WTC11 (cell line): ENCODE measurements around the gene B3GLCT. TPM values are rescaled to one million over a fixed set of nuclear protein-coding genes. Genes with fewer than 3 reads are reported as not detected.

Experiments used
- ATAC-seq: fragments of 200-7000 bp; cut with Tn5 transposase; 2 replicates; pipeline ENCODE4 v1.10.0; 2021; ENCODE audit warnings: mild to moderate bottlenecking, moderate library complexity
- Bru-seq: library from RNA; stranded (reverse); fragments of 400-500 nt; gene quantifications from one replicate; lab custom pipeline; 2021; lab: Mats Ljungman, UMichigan
- CTCF ChIA-PET: fragments of 300-600 bp; sonication (Branson Sonifier 250); formaldehyde crosslinking; loops from one replicate; lab custom pipeline; 2021; ENCODE audit warnings: antibody characterized with exemption; lab: Charles Lee
- POLR2A ChIA-PET: fragments of 350-600 bp; sonication (Branson Sonifier 250); formaldehyde crosslinking; loops from one replicate; lab custom pipeline; 2021; ENCODE audit warnings: antibody characterized with exemption; lab: Charles Lee
- DNase-seq: peaks from one replicate; pipeline ENCODE4 v3.0.0; 2021; ENCODE audit warnings: low spot score
- H3K27ac Mint-ChIP-seq: 2 replicates; pipeline ENCODE4 v1.8.0; 2021; ENCODE audit warnings: mixed read lengths
- H3K27me3 Mint-ChIP-seq: 2 replicates; pipeline ENCODE4 v1.8.0; 2021; ENCODE audit warnings: low read depth, mild to moderate bottlenecking, moderate library complexity, mixed read lengths
- H3K36me3 Mint-ChIP-seq: 2 replicates; pipeline ENCODE4 v1.8.0; 2021; ENCODE audit warnings: mixed read lengths
- H3K4me1 Mint-ChIP-seq: 2 replicates; pipeline ENCODE4 v1.8.0; 2022; ENCODE audit warnings: mixed read lengths
- H3K4me3 Mint-ChIP-seq: 2 replicates; pipeline ENCODE4 v1.8.0; 2021; ENCODE audit warnings: mild to moderate bottlenecking, moderate library complexity, mixed read lengths
- H3K9me3 Mint-ChIP-seq: 2 replicates; pipeline ENCODE4 v1.8.0; 2021; ENCODE audit warnings: mixed read lengths
- CBFB ChIP-seq: sonication (generic); formaldehyde crosslinking; IDR thresholded peaks from 2 replicates; pipeline ENCODE4 v1.8.1; 2022; ENCODE audit warnings: mild to moderate bottlenecking, low read depth, missing genetic modification reagents
- ELF4 ChIP-seq: sonication (generic); formaldehyde crosslinking; IDR thresholded peaks from 2 replicates; pipeline ENCODE4 v1.8.1; 2022; ENCODE audit warnings: low read depth, mild to moderate bottlenecking, moderate library complexity, missing genetic modification reagents
- FOXJ3 ChIP-seq: sonication (generic); formaldehyde crosslinking; IDR thresholded peaks from 2 replicates; pipeline ENCODE4 v1.9.0; 2021; ENCODE audit warnings: missing genetic modification reagents, mild to moderate bottlenecking, borderline replicate concordance
- HMGA2 ChIP-seq: fragments of 250-450 bp; sonication (Bioruptor Pico); IDR thresholded peaks from 2 replicates; pipeline ENCODE4 v1.4.0; 2021; ENCODE audit warnings: mild to moderate bottlenecking, moderate library complexity
- IRF2 ChIP-seq: sonication (generic); formaldehyde crosslinking; IDR thresholded peaks from 2 replicates; pipeline ENCODE4 v1.8.0; 2022; ENCODE audit warnings: low read depth, missing genetic modification reagents, borderline replicate concordance
- JAZF1 ChIP-seq: fragments of 250-450 bp; sonication (Bioruptor Pico); IDR thresholded peaks from 2 replicates; pipeline ENCODE4 v1.9.0; 2021; ENCODE audit warnings: moderate library complexity, mild to moderate bottlenecking, inconsistent platforms
- NFYB ChIP-seq: sonication (generic); formaldehyde crosslinking; conservative IDR thresholded peaks from 2 replicates; pipeline ENCODE4 v1.8.0; 2022; ENCODE audit warnings: low read depth, missing genetic modification reagents
- NR2C2 ChIP-seq: sonication (generic); formaldehyde crosslinking; IDR thresholded peaks from 2 replicates; pipeline ENCODE4 v1.8.0; 2022; ENCODE audit warnings: mild to moderate bottlenecking, missing genetic modification reagents
- PRRX2 ChIP-seq: fragments of 250-450 bp; sonication (Bioruptor Pico); IDR thresholded peaks from 2 replicates; pipeline ENCODE4 v1.8.0; 2021; ENCODE audit warnings: mild to moderate bottlenecking
- SMAD3 ChIP-seq: sonication (generic); formaldehyde crosslinking; IDR thresholded peaks from 2 replicates; pipeline ENCODE4 v1.8.0; 2022; ENCODE audit warnings: missing genetic modification reagents, mild to moderate bottlenecking, borderline replicate concordance
- SMAD4 ChIP-seq: sonication (generic); formaldehyde crosslinking; IDR thresholded peaks from 2 replicates; pipeline ENCODE4 v1.8.0; 2022; ENCODE audit warnings: mild to moderate bottlenecking, missing genetic modification reagents
- SP1 ChIP-seq: sonication (generic); formaldehyde crosslinking; conservative IDR thresholded peaks from 2 replicates; pipeline ENCODE4 v1.8.1; 2022; ENCODE audit warnings: missing genetic modification reagents
- TEAD4 ChIP-seq: sonication (generic); formaldehyde crosslinking; IDR thresholded peaks from 2 replicates; pipeline ENCODE4 v1.8.0; 2022; ENCODE audit warnings: mild to moderate bottlenecking, missing genetic modification reagents
- ZNF396 ChIP-seq: fragments of 250-450 bp; sonication (Bioruptor Pico); IDR thresholded peaks from 2 replicates; pipeline ENCODE4 v1.8.0; 2021; ENCODE audit warnings: mild to moderate bottlenecking, moderate library complexity, borderline replicate concordance
- ZNF416 ChIP-seq: fragments of 250-450 bp; sonication (Bioruptor Pico); IDR thresholded peaks from 2 replicates; pipeline ENCODE4 v1.9.0; 2021; ENCODE audit warnings: mild to moderate bottlenecking, inconsistent platforms
- ZNF671 ChIP-seq: fragments of 250-450 bp; sonication (Bioruptor Pico); IDR thresholded peaks from 2 replicates; pipeline ENCODE4 v1.8.0; 2021; ENCODE audit warnings: mild to moderate bottlenecking
- long read RNA-seq, 3 experiments: library from RNA in 1 of 3; library from capped mRNA in 1 of 3; library from polyadenylated mRNA in 1 of 3; unstranded in 2 of 3; stranded (forward) in 1 of 3; transcript quantifications; one replicate each; pipeline ENCODE4 v2.0.0, GENCODE V29; 2021
- total RNA-seq: library from RNA; stranded (reverse); gene quantifications from 3 replicates; pipeline ENCODE4 v1.2.3, GENCODE V29; 2021
- TF ChIP-seq, protein P1 (sequence below): fragments of 250-450 bp; sonication (Bioruptor Pico); IDR thresholded peaks from 2 replicates; pipeline ENCODE4 v1.9.0; 2021; ENCODE audit warnings: moderate library complexity, mild to moderate bottlenecking, inconsistent platforms, borderline replicate concordance
- TF ChIP-seq, protein P2 (sequence below): sonication (generic); formaldehyde crosslinking; IDR thresholded peaks from 2 replicates; pipeline ENCODE4 v1.8.1; 2023; ENCODE audit warnings: mild to moderate bottlenecking, missing genetic modification reagents, moderate library complexity
- TF ChIP-seq, protein P3 (sequence below): sonication (generic); formaldehyde crosslinking; conservative IDR thresholded peaks from 2 replicates; pipeline ENCODE4 v1.8.1; 2022; ENCODE audit warnings: mild to moderate bottlenecking, missing genetic modification reagents
- TF ChIP-seq, protein P4 (sequence below): fragments of 250-450 bp; sonication (Bioruptor Pico); IDR thresholded peaks from 2 replicates; pipeline ENCODE4 v2.1.2; 2022; ENCODE audit warnings: mild to moderate bottlenecking, moderate library complexity
- TF ChIP-seq, protein P5 (sequence below): sonication (generic); formaldehyde crosslinking; IDR thresholded peaks from 2 replicates; pipeline ENCODE4 v1.8.1; 2023; ENCODE audit warnings: mild to moderate bottlenecking, missing genetic modification reagents
- TF ChIP-seq, protein P6 (sequence below): sonication (generic); formaldehyde crosslinking; IDR thresholded peaks from 2 replicates; pipeline ENCODE4 v1.8.0; 2022; ENCODE audit warnings: mild to moderate bottlenecking, missing genetic modification reagents
- TF ChIP-seq, protein P7 (sequence below): fragments of 200-600 bp; IDR thresholded peaks from 2 replicates; pipeline ENCODE4 v1.8.0; 2022; ENCODE audit warnings: antibody characterized with exemption
- TF ChIP-seq, protein P8 (sequence below): sonication (generic); formaldehyde crosslinking; IDR thresholded peaks from 2 replicates; pipeline ENCODE4 v1.8.0; 2022; ENCODE audit warnings: mild to moderate bottlenecking, missing genetic modification reagents

B3GLCT gene
- 2.4 to 3.1 TPM (median 2.7 TPM) in 3 replicates for total RNA-seq
- Bru-seq, nascent RNA, result percentile 49 among the genes with signal in this experiment
- long read RNA-seq, experiment 1, full-length matches to known transcripts, result 24 of 33 reads
- long read RNA-seq, experiment 1, partial matches to known transcripts, result 3 of 33 reads
- long read RNA-seq, experiment 1, other reads (novel, unspliced or antisense), result 6 of 33 reads
- long read RNA-seq, experiment 2, full-length matches to known transcripts, result 1 of 4 reads
- long read RNA-seq, experiment 2, partial matches to known transcripts, result 0 of 4 reads
- long read RNA-seq, experiment 2, other reads (novel, unspliced or antisense), result 3 of 4 reads
- long read RNA-seq, experiment 3, result 0 reads

DNA sequence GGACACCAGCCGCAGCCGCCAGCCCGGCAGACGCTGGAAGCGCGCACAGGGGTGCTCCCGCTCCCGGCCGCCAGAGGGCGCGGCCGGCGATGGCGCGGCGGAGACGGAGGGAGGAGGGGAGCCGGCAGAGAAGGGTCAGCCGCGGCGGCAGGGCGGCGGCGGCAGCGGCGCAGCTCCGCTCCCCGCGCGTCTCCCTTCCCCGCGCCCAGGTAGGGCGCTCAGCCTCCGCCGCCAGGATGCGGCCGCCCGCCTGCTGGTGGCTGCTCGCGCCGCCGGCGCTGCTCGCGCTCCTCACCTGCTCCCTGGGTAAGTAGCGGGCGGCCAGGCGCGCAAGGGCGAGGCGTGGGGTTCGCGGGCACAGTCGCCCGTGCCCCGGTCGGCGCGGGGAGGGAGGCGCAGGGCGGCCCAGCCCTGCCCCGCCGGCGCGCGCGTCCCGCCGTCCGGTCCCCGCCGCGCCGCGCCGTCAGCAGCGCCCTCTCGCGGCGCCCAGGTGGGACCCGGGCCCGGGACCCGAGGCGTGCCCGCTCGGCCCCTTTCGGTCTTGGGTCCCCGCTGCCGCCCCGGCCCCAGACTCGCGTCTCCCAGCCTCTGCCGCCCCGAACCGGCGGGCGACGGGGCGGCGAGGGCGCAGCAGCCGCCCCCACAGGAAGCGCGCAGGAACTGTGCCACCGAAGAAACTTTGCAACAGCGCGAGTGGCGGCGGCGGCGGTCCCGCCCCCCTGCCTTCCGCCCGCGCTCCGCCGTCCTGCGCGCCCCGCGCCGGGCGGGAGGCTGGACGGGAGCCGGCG lies at the start of gene B3GLCT:
Gene B3GLCT (plus strand): TSS at position 127 of the 788 bp plus-strand sequence. CDS start 110 bp downstream, at position 237.
- Mint-ChIP-seq H3K4me3 (peak within 1 kb of the TSS; percentile 72), H3K4me1 (peaks cover 25% of the 10 kb centered on the region), H3K27me3 (peaks cover 12% of the 10 kb centered on the region), H3K9me3 (no peaks in the 10 kb centered on the region), H3K27ac (0 out of 2 replicates have a peak within 1 kb of the TSS, but pooled peaks have one; percentile 16), H3K36me3 (no peaks in the 10 kb centered on the region)
- ATAC-seq (peak; percentile 88), DNase-seq (peak; percentile 83)
- CTCF ChIA-PET, result interaction anchor here (0.6 to 2.2 kb wide), 8 partner anchors 9 to 224 kb away, joined by 3 to 15 read pairs (median 4); no protein-coding TSS in a partner anchor
- POLR2A ChIA-PET, result interaction anchor here (0.6 kb wide), 1 partner anchor 37 kb away, joined by 7 read pairs; no protein-coding TSS in a partner anchor
- TF ChIP-seq ZNF396 (CRISPR knock-in tag), result no peak
- no peak for TF ChIP-seq TEAD4
- no peak; the same call in 1 of the 2 replicates for TF ChIP-seq NFYB (CRISPR knock-in tag)
- 0 out of 2 replicates have a peak, but pooled peaks have one; percentile 38 for TF ChIP-seq SMAD3 (CRISPR knock-in tag)
- TF ChIP-seq, protein P1, sequence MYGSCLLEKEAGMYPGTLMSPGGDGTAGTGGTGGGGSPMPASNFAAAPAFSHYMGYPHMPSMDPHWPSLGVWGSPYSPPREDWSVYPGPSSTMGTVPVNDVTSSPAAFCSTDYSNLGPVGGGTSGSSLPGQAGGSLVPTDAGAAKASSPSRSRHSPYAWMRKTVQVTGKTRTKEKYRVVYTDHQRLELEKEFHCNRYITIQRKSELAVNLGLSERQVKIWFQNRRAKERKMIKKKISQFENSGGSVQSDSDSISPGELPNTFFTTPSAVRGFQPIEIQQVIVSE (CRISPR knock-in tag), result no peak
- TF ChIP-seq NR2C2, result no peak
- TF ChIP-seq, protein P2, sequence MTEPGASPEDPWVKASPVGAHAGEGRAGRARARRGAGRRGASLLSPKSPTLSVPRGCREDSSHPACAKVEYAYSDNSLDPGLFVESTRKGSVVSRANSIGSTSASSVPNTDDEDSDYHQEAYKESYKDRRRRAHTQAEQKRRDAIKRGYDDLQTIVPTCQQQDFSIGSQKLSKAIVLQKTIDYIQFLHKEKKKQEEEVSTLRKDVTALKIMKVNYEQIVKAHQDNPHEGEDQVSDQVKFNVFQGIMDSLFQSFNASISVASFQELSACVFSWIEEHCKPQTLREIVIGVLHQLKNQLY (CRISPR knock-in tag), result no peak
- TF ChIP-seq SP1 (CRISPR knock-in tag), result 0 out of 2 replicates have a peak, but pooled peaks have one; percentile 56
- TF ChIP-seq JAZF1 (CRISPR knock-in tag), result no peak
- TF ChIP-seq FOXJ3 (CRISPR knock-in tag), result no peak
- TF ChIP-seq, protein P3, sequence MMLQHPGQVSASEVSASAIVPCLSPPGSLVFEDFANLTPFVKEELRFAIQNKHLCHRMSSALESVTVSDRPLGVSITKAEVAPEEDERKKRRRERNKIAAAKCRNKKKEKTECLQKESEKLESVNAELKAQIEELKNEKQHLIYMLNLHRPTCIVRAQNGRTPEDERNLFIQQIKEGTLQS (CRISPR knock-in tag), result no peak
- TF ChIP-seq ELF4 (CRISPR knock-in tag), result no peak
- TF ChIP-seq, protein P4, sequence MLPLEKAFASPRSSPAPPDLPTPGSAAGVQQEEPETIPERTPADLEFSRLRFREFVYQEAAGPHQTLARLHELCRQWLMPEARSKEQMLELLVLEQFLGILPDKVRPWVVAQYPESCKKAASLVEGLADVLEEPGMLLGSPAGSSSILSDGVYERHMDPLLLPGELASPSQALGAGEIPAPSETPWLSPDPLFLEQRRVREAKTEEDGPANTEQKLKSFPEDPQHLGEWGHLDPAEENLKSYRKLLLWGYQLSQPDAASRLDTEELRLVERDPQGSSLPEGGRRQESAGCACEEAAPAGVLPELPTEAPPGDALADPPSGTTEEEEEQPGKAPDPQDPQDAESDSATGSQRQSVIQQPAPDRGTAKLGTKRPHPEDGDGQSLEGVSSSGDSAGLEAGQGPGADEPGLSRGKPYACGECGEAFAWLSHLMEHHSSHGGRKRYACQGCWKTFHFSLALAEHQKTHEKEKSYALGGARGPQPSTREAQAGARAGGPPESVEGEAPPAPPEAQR (CRISPR knock-in tag), result no peak
- TF ChIP-seq, protein P5, sequence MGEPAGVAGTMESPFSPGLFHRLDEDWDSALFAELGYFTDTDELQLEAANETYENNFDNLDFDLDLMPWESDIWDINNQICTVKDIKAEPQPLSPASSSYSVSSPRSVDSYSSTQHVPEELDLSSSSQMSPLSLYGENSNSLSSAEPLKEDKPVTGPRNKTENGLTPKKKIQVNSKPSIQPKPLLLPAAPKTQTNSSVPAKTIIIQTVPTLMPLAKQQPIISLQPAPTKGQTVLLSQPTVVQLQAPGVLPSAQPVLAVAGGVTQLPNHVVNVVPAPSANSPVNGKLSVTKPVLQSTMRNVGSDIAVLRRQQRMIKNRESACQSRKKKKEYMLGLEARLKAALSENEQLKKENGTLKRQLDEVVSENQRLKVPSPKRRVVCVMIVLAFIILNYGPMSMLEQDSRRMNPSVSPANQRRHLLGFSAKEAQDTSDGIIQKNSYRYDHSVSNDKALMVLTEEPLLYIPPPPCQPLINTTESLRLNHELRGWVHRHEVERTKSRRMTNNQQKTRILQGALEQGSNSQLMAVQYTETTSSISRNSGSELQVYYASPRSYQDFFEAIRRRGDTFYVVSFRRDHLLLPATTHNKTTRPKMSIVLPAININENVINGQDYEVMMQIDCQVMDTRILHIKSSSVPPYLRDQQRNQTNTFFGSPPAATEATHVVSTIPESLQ (CRISPR knock-in tag), result no peak
- 0 out of 2 replicates have a peak, but pooled peaks have one; percentile 60 for TF ChIP-seq ZNF416 (CRISPR knock-in tag)
- no peak for TF ChIP-seq CBFB (CRISPR knock-in tag)
- TF ChIP-seq, protein P6, sequence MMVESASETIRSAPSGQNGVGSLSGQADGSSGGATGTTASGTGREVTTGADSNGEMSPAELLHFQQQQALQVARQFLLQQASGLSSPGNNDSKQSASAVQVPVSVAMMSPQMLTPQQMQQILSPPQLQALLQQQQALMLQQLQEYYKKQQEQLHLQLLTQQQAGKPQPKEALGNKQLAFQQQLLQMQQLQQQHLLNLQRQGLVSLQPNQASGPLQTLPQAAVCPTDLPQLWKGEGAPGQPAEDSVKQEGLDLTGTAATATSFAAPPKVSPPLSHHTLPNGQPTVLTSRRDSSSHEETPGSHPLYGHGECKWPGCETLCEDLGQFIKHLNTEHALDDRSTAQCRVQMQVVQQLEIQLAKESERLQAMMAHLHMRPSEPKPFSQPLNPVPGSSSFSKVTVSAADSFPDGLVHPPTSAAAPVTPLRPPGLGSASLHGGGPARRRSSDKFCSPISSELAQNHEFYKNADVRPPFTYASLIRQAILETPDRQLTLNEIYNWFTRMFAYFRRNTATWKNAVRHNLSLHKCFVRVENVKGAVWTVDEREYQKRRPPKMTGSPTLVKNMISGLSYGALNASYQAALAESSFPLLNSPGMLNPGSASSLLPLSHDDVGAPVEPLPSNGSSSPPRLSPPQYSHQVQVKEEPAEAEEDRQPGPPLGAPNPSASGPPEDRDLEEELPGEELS (CRISPR knock-in tag), result 0 out of 2 replicates have a peak, but pooled peaks have one; percentile 52
- no peak for TF ChIP-seq HMGA2 (CRISPR knock-in tag)
- TF ChIP-seq, protein P7, sequence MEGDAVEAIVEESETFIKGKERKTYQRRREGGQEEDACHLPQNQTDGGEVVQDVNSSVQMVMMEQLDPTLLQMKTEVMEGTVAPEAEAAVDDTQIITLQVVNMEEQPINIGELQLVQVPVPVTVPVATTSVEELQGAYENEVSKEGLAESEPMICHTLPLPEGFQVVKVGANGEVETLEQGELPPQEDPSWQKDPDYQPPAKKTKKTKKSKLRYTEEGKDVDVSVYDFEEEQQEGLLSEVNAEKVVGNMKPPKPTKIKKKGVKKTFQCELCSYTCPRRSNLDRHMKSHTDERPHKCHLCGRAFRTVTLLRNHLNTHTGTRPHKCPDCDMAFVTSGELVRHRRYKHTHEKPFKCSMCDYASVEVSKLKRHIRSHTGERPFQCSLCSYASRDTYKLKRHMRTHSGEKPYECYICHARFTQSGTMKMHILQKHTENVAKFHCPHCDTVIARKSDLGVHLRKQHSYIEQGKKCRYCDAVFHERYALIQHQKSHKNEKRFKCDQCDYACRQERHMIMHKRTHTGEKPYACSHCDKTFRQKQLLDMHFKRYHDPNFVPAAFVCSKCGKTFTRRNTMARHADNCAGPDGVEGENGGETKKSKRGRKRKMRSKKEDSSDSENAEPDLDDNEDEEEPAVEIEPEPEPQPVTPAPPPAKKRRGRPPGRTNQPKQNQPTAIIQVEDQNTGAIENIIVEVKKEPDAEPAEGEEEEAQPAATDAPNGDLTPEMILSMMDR, result peak; percentile 93
- no peak for TF ChIP-seq ZNF671 (CRISPR knock-in tag)
- TF ChIP-seq SMAD4 (CRISPR knock-in tag), result no peak
- no peak for TF ChIP-seq PRRX2 (CRISPR knock-in tag)
- TF ChIP-seq IRF2, result no peak
- TF ChIP-seq, protein P8, sequence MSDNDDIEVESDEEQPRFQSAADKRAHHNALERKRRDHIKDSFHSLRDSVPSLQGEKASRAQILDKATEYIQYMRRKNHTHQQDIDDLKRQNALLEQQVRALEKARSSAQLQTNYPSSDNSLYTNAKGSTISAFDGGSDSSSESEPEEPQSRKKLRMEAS, result 0 out of 2 replicates have a peak, but pooled peaks have one; percentile 18
